ENCODE data around the gene RHBDF2. TPM values are rescaled to one million over a fixed set of nuclear protein-coding genes. Genes with fewer than 3 reads are reported as not detected.

The RHBDF2 gene
- total RNA-seq, 1 donor from 2014 or later: 12.3 TPM

DNA sequence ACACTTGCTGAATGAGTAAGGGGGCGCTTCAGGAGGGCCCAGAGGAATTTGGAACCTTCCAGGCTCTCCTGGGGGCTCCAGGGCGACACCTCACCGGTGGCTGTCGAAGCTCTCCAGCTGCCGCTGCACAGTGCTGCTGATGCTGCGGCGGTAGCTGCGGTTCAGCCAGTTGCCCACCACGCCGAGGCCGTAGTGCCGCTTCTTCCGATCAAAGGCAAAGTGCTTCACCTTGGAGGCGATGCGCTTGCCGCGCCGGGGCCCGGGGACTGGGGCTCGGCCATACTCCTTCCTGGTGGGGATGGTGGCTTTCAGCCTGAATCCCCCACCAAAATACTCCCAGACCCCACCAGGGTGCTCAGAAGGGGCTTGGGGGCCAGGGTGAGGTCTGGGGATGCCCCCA is 24.5 kb downstream of the RHBDF2 start:
- DNase-seq (ENCODE audit: extremely low spot score, unreplicated experiment): no peak
- Mint-ChIP-seq H3K9me3 (no peaks in the 10 kb centered on the region), H3K27me3 (no peaks in the 10 kb centered on the region), H3K27ac (no peak overlapping the region), H3K36me3 (no peaks in the 10 kb centered on the region), H3K4me3 (no peak overlapping the region), H3K4me1 (ENCODE audit: unreplicated experiment) (peaks cover 5% of the 10 kb centered on the region)
- TF ChIP-seq CTCF (conservative IDR thresholded peaks at IDR 0.05): no peak

DNA sequence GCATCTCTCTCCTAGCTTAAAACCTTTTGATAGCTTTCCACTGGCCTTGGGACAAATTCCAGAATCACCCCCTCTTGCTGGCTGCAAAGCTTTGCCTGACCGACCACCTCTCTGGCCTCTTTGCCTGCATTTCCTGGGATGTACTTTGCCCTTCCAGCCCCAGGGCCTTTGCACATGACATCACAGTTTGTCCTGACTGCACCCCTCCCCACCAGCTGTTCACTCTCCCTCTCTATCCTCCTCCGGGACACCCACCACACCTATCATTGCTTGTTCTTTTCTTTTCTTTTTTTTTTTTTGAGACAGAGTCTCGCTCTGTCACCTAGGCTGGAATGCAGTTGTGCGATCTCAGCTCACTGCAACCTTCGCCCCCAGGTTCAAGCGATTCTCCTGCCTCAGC is 25.9 kb downstream of the RHBDF2 start:
- TF ChIP-seq CTCF (conservative IDR thresholded peaks at IDR 0.05): no peak
- no peaks in the 10 kb centered on the region for H3K36me3 Mint-ChIP-seq
- H3K4me1 Mint-ChIP-seq (ENCODE audit: unreplicated experiment): no peaks in the 10 kb centered on the region
- no peaks in the 10 kb centered on the region for H3K9me3 Mint-ChIP-seq
- H3K4me3 Mint-ChIP-seq: no peak overlapping the region
- H3K27ac Mint-ChIP-seq: no peak overlapping the region
- no peaks in the 10 kb centered on the region for H3K27me3 Mint-ChIP-seq
- no peak for DNase-seq (ENCODE audit: extremely low spot score, unreplicated experiment)

GRCh38 chr17:76474894-76475293 is 26.3 kb downstream of the RHBDF2 start:
- Mint-ChIP-seq H3K27me3 (no peaks in the 10 kb centered on the region), H3K4me3 (no peak overlapping the region), H3K36me3 (no peaks in the 10 kb centered on the region), H3K27ac (no peak overlapping the region), H3K9me3 (no peaks in the 10 kb centered on the region), H3K4me1 (ENCODE audit: unreplicated experiment) (no peaks in the 10 kb centered on the region)
- no peak for DNase-seq (ENCODE audit: extremely low spot score, unreplicated experiment)
- TF ChIP-seq CTCF (conservative IDR thresholded peaks at IDR 0.05): no peak

DNA sequence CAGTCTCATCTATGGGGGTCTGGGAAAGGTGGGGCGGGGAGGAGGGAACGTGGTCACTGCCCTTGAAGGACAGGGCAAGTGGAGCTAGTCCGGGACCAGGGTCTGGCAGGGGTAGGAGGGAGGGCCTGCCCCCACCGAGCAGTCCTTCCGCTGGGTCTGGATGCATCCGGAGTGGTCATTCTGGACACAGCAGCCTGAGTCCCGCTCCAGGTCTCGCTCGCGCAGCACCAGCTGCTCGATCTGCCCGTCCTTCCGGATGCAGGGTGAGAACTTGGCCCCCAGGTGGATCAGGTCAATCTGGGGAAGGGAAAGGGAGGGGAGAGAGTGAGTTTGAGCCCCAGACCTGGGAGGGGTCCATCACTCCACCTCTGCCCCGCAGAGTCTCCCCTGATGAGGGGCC is 27.0 kb downstream of the RHBDF2 start:
- Mint-ChIP-seq H3K9me3 (no peaks in the 10 kb centered on the region), H3K4me3 (no peak overlapping the region), H3K27ac (no peak overlapping the region), H3K36me3 (no peaks in the 10 kb centered on the region), H3K4me1 (ENCODE audit: unreplicated experiment) (no peaks in the 10 kb centered on the region), H3K27me3 (no peaks in the 10 kb centered on the region)
- DNase-seq (ENCODE audit: extremely low spot score, unreplicated experiment): no peak
- no peak for TF ChIP-seq CTCF (conservative IDR thresholded peaks at IDR 0.05)

- Mint-ChIP-seq H3K9me3 (no peaks in the 10 kb centered on the region), H3K4me3 (no peak overlapping the region), H3K4me1 (ENCODE audit: unreplicated experiment) (no peaks in the 10 kb centered on the region), H3K27me3 (no peaks in the 10 kb centered on the region), H3K36me3 (no peaks in the 10 kb centered on the region), H3K27ac (no peak overlapping the region)
- TF ChIP-seq CTCF (conservative IDR thresholded peaks at IDR 0.05): peak; percentile 55
- no peak for DNase-seq (ENCODE audit: extremely low spot score, unreplicated experiment)
These were observed 27.7 kb downstream of the RHBDF2 start for GRCh38 chr17:76473541-76473985.

DNA sequence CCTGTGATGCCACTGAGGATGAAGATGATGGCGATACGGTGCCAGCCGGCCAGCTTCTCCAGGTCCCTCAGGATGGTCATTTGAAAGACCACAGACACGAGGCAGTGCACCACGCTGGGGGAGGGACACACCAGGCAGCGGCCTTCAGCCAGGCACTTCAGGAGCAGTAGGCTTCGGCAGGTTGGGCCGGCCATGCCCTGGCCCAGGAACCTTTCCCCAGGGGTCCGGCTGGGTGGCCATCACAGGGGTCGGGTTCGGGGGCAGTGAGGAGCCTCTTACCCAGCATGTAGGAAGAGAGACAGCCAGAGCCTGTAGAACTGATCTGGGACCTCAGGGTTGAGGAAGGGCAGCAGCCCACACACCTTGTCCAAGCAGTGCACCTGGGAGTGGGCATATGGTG is 28.5 kb downstream of the RHBDF2 start:
- Mint-ChIP-seq H3K27ac (no peak overlapping the region), H3K27me3 (no peaks in the 10 kb centered on the region), H3K4me3 (no peak overlapping the region), H3K4me1 (ENCODE audit: unreplicated experiment) (no peaks in the 10 kb centered on the region), H3K36me3 (no peaks in the 10 kb centered on the region), H3K9me3 (no peaks in the 10 kb centered on the region)
- no peak for DNase-seq (ENCODE audit: extremely low spot score, unreplicated experiment)
- no peak for TF ChIP-seq CTCF (conservative IDR thresholded peaks at IDR 0.05)

Data from type B pancreatic cell (in vitro differentiated cells).